ENCODE measurements around the gene RXFP4.

RXFP4 gene

GRCh38 chr1:155976062-155976912 lies 34.8 kb downstream of the RXFP4 start:
- H3K4me1 ChIP-seq (ENCODE audit: insufficient read depth, poor library complexity, severe bottlenecking), result peaks cover 37% of the 10 kb centered on the region
- peak overlapping the region; percentile 61 for H3K4me3 ChIP-seq (ENCODE audit: severe bottlenecking)
- no peaks in the 10 kb centered on the region for H3K27me3 ChIP-seq (ENCODE audit: insufficient read depth, poor library complexity, severe bottlenecking)
- ATAC-seq (ENCODE audit: low read depth) (peak; percentile 45), DNase-seq (ENCODE audit: low spot score) (no peak)
- H3K27ac ChIP-seq (ENCODE audit: poor library complexity, severe bottlenecking), result peak overlapping the region; percentile 96
- H3K9me3 ChIP-seq (ENCODE audit: severe bottlenecking), result no peaks in the 10 kb centered on the region
- H3K36me3 ChIP-seq (ENCODE audit: low read depth), result peaks cover 66% of the 10 kb centered on the region
- no peak for TF ChIP-seq CTCF (IDR thresholded peaks at IDR 0.05; ENCODE audit: poor library complexity, severe bottlenecking)

DNA sequence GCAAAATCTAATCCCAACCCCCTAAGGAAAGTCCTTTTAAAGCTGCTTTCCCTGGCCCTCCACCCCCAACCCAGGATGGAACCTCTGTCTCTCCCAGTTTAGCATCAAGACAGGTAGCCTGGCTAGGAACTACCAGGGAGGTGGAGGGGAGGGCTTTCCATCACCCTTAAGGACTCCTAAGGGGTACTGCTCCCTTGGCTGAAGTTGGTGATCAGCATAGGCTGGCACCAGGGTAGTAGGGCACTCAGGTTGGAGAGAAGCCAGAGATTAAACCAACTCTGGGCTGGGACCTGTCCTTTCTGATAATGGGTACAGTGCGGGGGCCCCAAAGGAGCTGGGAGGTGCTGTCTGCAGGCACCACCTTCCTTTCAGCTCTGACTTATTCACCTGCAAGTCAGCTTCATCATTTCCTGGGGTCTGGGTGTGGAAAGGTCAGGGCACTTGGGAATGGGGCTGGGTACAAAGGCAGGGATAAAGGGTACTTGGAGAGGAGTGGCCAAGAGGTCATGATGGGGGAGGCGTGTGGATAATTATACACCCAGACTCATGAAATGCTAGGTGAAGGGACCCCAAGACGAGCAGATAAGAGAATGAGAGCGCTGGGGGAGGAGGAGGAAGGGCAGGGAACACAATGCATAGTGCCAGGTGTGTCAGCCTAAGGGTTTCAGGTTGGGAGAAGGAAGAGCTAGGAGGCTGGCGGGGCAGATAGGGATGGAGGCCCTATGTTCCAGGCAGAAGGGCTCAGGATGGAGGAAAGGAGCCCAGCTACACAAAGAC lies 35.7 kb downstream of the RXFP4 start:
- H3K9me3 ChIP-seq (ENCODE audit: severe bottlenecking), result no peaks in the 10 kb centered on the region
- peak overlapping the region; percentile 61 for H3K4me3 ChIP-seq (ENCODE audit: severe bottlenecking)
- no peak for TF ChIP-seq CTCF (IDR thresholded peaks at IDR 0.05; ENCODE audit: poor library complexity, severe bottlenecking)
- ATAC-seq (ENCODE audit: low read depth) (peak; percentile 10), DNase-seq (ENCODE audit: low spot score) (no peak)
- H3K36me3 ChIP-seq (ENCODE audit: low read depth), result peaks cover 68% of the 10 kb centered on the region
- H3K27ac ChIP-seq (ENCODE audit: poor library complexity, severe bottlenecking), result peak overlapping the region; percentile 96
- no peaks in the 10 kb centered on the region for H3K27me3 ChIP-seq (ENCODE audit: insufficient read depth, poor library complexity, severe bottlenecking)
- H3K4me1 ChIP-seq (ENCODE audit: insufficient read depth, poor library complexity, severe bottlenecking), result peaks cover 46% of the 10 kb centered on the region

GRCh38 chr1:155977690-155978324 lies 36.4 kb downstream of the RXFP4 start:
- H3K9me3 ChIP-seq (ENCODE audit: severe bottlenecking), result no peaks in the 10 kb centered on the region
- H3K27me3 ChIP-seq (ENCODE audit: insufficient read depth, poor library complexity, severe bottlenecking), result no peaks in the 10 kb centered on the region
- peaks cover 66% of the 10 kb centered on the region for H3K36me3 ChIP-seq (ENCODE audit: low read depth)
- no peak for TF ChIP-seq CTCF (IDR thresholded peaks at IDR 0.05; ENCODE audit: poor library complexity, severe bottlenecking)
- H3K4me1 ChIP-seq (ENCODE audit: insufficient read depth, poor library complexity, severe bottlenecking), result peaks cover 51% of the 10 kb centered on the region
- ATAC-seq (ENCODE audit: low read depth), result peak; percentile 5
- peak overlapping the region; percentile 96 for H3K27ac ChIP-seq (ENCODE audit: poor library complexity, severe bottlenecking)
- peak overlapping the region; percentile 61 for H3K4me3 ChIP-seq (ENCODE audit: severe bottlenecking)
- no peak for DNase-seq (ENCODE audit: low spot score)

- Histone ChIP-seq H3K27me3 (ENCODE audit: insufficient read depth, poor library complexity, severe bottlenecking) (no peaks in the 10 kb centered on the region), H3K4me3 (ENCODE audit: severe bottlenecking) (peak within 1 kb of the TSS; percentile 61), H3K4me1 (ENCODE audit: insufficient read depth, poor library complexity, severe bottlenecking) (peaks cover 44% of the 10 kb centered on the region), H3K27ac (ENCODE audit: poor library complexity, severe bottlenecking) (peak within 1 kb of the TSS; percentile 96), H3K36me3 (ENCODE audit: low read depth) (peaks cover 60% of the 10 kb centered on the region), H3K9me3 (ENCODE audit: severe bottlenecking) (no peaks in the 10 kb centered on the region)
- ATAC-seq (ENCODE audit: low read depth), result peak; percentile 37
- no peak for DNase-seq (ENCODE audit: low spot score)
- TF ChIP-seq CTCF (IDR thresholded peaks at IDR 0.05; ENCODE audit: poor library complexity, severe bottlenecking), result peak; percentile 24
These were observed 37.0 kb downstream of the RXFP4 start, which contains the start of gene ARHGEF2 for GRCh38 chr1:155978325-155978972. Gene ARHGEF2 (minus strand): TSS chr1:155978547. CDS start chr1:155978427, 120 bp downstream.

Data from RWPE2 (cell line).